ENCODE results near the gene EPHA7. TPM values are rescaled to one million over a fixed set of nuclear protein-coding genes. Genes with fewer than 3 reads are reported as not detected.

The EPHA7 gene
- total and polyA plus RNA-seq, 12 donors, result under 0.01 to 1.3 (median 0.14) TPM; not detected in 1

GRCh38 chr6:93317592-93317991, 101.8 kb downstream of the EPHA7 start:
- Histone ChIP-seq H3K36me3 (replicated peaks in 1 of 2) (no peaks in the 10 kb centered on the region), H3K4me3 (no peak overlapping the region), H3K27me3 (no peaks in the 10 kb centered on the region), H3K27ac (no peak overlapping the region), H3K9me3 (replicated peaks in 1 of 3) (no peaks in the 10 kb centered on the region), H3K4me1 (replicated peaks in 1 of 2) (no peaks in the 10 kb centered on the region)
- no peak for DNase-seq
- no peak for TF ChIP-seq POLR2A (IDR thresholded peaks at IDR 0.05)
- no peak for TF ChIP-seq CTCF (IDR thresholded peaks at IDR 0.05)
- intact Hi-C loops (cut with DNase I), result no loop called here

- TF ChIP-seq POLR2A (IDR thresholded peaks at IDR 0.05) (no peak), CTCF (IDR thresholded peaks at IDR 0.05) (no peak)
- intact Hi-C loops (cut with DNase I), result no loop called here
These were observed 111.6 kb downstream of the EPHA7 start for GRCh38 chr6:93307505-93308409.

GRCh38 chr6:93305088-93305487, 114.3 kb downstream of the EPHA7 start:
- no peak overlapping the region for H3K27ac ChIP-seq
- no peaks in the 10 kb centered on the region for H3K27me3 ChIP-seq
- no peak overlapping the region for H3K4me3 ChIP-seq
- DNase-seq, result no peak
- intact Hi-C loops (cut with DNase I), result no loop called here
- no peaks in the 10 kb centered on the region for H3K9me3 ChIP-seq (replicated peaks in 1 of 3)
- TF ChIP-seq POLR2A (IDR thresholded peaks at IDR 0.05) (no peak), CTCF (IDR thresholded peaks at IDR 0.05) (no peak)
- no peaks in the 10 kb centered on the region for H3K4me1 ChIP-seq (replicated peaks in 1 of 2)
- H3K36me3 ChIP-seq (replicated peaks in 1 of 2), result no peaks in the 10 kb centered on the region

More at GRCh38 chr6:93307505-93308409, 111.6 kb downstream of the EPHA7 start:
- DNase-seq, result no peak
- no peaks in the 10 kb centered on the region for H3K36me3 ChIP-seq (replicated peaks in 1 of 2)
- 45 to 56% (median 51%) methylated on average over 5 of the region's 5 CpGs for WGBS, 4 donors
- no peak overlapping the region for H3K4me3 ChIP-seq
- no peak overlapping the region for H3K27ac ChIP-seq
- H3K27me3 ChIP-seq, result no peaks in the 10 kb centered on the region
- no peaks in the 10 kb centered on the region for H3K4me1 ChIP-seq (replicated peaks in 1 of 2)
- H3K9me3 ChIP-seq (replicated peaks in 1 of 3), result no peaks in the 10 kb centered on the region

- no peaks in the 10 kb centered on the region for H3K9me3 ChIP-seq (replicated peaks in 1 of 3)
- no peak overlapping the region for H3K27ac ChIP-seq
- DNase-seq, result no peak
- no peaks in the 10 kb centered on the region for H3K27me3 ChIP-seq
- H3K4me3 ChIP-seq, result no peak overlapping the region
- H3K36me3 ChIP-seq (replicated peaks in 1 of 2), result no peaks in the 10 kb centered on the region
- TF ChIP-seq POLR2A (IDR thresholded peaks at IDR 0.05) (no peak), CTCF (IDR thresholded peaks at IDR 0.05) (no peak)
- intact Hi-C loops (cut with DNase I), result no loop called here
- no peaks in the 10 kb centered on the region for H3K4me1 ChIP-seq (replicated peaks in 1 of 2)
- 32 to 48% (median 42%) methylated on average over 1 of the region's 1 CpG for WGBS, 4 donors
These were observed 114.9 kb downstream of the EPHA7 start for GRCh38 chr6:93304505-93304904.
